HG03565 (cell line): Measurements from ENCODE around the gene CASR.
A peak's percentile ranks its signal among the peaks of the same experiment; 100 is the strongest.

Experiments used
- ATAC-seq: cut with Tn5 transposase; IDR thresholded peaks from one replicate; pipeline ENCODE4 v1.9.1; 2021; ENCODE audit warnings: mild to moderate bottlenecking, moderate library complexity; ENCODE audit not compliant: unreplicated experiment

CASR gene

DNA sequence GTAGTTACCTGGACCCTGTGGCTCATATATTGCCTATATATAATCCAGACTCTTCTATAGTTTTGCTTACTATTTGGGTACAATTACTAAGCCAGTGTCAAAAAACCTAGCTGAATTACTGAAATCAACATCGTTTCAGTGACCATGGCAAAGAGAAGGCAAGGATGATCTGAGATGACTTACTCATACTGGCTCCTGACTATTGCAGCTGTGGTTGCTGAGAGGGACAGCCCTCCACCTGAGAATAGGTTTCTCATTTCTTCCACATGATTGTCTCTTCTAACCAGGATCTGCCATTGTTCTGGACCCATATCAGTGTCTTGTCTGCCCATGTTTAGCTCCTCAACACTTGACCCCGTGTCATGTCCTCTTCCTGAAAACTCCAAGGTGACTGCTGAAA, 30.2 kb downstream of the CASR start:
- ATAC-seq, result no peak

DNA sequence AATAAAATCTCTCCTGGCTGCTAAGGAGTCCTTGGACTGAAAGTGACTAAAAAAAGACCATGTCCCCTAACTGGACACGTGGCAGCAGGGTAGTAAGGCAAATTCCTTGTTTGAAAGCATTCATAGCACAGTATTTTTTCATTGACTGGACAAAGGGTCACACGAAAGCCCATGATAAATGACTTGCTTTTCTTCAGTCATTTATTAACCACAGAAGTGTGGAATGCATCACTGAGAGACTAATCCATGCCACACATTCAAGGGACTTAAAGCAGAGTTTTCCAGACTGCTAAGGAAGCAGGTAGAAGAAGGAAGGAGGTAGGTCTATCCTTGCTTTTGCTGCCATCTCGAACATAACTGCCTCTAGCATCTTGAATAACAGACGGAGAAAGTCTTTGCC, 31.2 kb downstream of the CASR start:
- no peak for ATAC-seq

DNA sequence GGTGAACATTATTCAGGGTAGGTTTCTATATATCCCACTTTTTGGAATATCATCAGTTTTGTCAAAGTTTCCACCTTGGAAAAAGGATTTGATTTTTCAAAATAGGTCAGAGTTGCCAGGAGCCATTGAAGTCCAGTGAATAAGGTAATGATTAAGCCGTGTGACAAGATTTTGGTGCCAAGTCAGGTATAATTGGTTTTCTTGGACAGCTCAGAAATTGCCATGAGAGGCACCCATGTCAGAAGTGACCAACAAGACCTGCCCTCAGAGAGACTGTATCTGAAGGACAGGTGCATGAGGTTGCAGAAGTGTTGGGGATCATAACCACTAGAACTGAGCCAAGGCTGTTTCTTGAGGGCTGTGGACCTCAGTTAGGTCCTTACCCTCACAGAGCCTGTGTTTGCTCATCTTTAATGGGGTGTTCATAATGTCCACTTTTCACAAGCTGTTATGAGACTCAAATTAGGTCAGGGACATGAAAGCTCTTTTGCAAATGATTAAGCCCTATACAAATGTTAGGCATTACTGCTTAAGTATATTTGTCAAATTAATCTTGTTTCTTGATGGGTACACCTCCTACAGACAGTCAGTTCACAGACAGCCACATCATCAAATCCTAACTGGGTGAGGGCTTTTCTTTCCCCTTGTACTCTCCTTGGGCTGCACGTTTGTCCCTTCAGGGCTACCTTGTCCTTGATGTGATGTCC, 32.3 kb downstream of the CASR start:
- ATAC-seq, result no peak

DNA sequence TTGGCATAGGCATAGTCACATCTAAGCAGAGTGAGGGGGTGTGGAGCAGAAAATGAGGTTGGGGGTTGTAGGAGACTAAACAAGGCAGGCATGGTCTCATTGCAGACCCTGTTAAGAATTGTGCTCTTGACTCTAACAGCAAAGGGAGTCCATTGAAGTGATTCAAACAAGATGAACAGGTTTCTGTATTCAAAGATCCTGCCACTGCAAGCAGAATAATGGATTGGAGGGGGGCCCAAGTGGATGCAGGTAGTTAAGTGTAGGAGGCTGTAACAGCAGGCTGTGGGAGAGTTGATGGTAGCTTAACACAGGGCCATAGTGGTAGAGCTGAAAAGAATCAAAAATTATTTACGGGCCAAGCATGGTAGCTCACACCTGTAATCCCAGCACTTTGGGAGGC, 34.4 kb downstream of the CASR start:
- no peak for ATAC-seq

DNA sequence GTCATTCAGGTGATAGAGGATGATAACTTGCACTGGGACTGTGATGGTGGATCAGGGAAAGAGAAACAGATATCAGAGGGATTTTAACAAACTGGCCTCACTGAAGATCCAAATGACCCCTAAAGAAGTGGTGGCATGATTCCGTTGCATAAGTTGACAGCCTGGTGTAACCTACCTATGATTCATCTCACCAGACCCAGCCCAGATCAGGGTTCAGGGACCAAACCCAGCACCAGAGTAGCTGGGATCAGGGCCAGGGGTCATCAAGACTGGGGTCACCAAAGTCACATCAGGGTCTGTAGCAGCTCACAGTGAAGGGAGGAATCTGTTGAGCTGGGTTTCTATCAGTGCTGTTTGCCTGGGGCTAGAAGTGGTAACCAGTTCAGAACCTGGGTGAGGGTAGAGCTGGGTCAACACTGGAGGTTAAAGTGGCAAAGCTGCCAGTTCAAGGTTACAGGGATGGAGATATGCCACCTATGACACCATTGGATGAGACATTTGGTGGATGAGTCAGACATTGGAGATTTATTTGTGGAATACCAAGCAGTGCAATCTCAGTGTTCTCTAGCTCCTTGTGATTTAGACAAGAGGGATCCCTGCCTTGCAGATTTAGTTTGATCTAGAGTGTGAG, 35.9 kb downstream of the CASR start:
- ATAC-seq, result no peak

DNA sequence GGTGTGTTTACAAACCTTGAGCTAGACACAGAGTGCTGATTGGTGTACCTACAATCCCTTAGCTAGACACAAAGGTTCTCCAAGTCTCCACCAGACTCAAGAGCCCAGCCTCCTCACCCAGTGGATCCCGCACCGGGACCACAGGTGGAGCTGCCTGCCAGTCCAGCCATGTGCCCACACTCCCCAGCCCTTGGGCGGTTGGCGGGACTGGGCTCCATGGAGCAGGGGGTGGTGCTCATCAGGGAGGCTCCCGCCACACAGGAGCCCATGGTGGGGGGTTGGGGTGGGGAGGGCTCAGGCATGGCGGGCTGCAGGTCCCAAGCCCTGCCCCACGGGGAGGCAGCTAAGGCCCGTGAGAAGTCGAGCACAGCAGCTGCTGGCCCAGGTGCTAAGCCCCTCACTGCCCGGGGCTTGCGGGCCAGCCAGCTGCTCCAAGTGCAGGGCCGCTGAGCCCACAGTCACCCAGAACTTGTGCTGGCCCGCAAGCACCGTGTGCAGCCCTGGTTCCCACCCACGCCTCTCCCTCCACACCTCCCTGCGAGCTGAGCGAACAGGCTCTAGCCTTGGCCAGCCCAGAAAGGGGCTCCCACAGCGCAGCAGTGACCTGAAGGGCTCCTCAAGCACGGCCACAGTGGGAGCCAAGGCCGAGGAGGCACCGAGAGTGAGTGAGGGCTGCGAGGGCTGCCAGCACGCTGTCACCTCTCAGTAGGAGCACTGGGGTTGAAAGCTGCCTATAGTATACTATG, 43.7 kb downstream of the CASR start:
- no peak for ATAC-seq

DNA sequence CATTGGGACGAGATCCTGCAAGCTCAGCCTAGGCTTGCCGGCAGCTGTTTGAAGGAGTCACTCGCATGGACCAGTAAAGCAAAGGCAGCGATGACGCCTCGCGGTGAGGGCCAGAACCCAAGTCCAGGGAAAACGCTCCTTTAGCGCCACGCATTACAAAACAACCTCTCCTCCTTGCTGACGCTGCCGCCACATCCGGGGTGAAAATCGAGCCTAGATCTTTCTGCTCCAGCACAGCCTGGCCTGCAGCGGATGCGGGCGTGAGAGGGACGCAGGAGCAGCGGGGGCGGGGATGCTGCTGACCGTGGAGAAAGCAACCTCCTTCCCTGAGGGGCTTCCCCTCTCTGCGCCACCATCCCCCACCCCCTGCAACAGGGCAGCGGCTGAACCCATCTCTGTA, 46.7 kb downstream of the CASR start:
- no peak for ATAC-seq

DNA sequence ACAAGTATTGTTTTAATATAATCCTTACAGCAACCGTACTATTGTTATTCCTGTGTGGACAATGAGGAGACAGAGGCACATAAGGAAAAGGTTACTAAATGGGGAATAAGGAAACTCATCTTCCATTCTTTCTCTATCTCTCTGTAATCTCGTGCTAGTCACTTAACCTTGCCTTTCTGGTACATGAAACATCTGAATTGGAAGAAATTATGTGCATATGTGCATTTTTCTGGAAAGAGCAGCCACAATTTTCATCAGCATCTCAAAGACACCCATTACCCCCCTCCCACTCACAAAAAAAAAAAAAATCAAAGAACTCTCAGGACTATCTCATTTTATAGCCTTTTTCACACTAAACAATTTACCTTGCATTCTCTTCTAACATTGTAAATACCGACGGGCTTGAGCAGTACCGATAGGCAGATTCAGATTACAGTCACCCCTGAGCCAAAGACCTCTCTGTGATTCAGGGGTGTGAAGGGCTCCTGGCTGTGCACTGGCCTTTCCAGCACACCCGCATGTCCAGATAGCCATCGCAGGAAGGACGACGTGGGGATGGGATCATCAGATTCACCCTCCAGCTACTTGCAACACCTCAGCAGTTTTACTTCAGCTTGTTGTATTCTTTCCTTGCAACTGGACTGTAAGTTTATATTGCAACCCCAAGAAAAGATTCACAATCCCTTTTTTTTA, 48.1 kb downstream of the CASR start:
- no peak for ATAC-seq

DNA sequence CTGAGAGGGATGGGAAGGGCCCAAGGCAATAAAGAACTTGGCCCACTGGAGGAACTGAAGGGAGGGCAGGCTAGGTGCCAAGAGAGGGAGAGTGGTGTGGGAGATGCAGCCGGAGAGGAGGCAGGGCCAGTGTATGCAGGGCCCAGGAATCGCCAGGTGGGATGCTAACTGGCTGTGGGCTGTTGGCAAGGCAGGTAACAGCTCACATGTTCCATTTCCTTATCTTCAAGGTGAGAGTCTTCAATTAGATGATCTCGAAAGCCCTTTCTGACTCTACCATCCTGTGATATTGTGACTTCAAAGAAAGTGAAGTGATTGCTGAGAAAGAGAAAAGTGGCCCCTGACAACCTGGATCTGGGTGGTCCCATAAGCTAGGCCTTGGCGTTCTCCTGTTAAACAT, 49.0 kb downstream of the CASR start:
- ATAC-seq, result no peak

DNA sequence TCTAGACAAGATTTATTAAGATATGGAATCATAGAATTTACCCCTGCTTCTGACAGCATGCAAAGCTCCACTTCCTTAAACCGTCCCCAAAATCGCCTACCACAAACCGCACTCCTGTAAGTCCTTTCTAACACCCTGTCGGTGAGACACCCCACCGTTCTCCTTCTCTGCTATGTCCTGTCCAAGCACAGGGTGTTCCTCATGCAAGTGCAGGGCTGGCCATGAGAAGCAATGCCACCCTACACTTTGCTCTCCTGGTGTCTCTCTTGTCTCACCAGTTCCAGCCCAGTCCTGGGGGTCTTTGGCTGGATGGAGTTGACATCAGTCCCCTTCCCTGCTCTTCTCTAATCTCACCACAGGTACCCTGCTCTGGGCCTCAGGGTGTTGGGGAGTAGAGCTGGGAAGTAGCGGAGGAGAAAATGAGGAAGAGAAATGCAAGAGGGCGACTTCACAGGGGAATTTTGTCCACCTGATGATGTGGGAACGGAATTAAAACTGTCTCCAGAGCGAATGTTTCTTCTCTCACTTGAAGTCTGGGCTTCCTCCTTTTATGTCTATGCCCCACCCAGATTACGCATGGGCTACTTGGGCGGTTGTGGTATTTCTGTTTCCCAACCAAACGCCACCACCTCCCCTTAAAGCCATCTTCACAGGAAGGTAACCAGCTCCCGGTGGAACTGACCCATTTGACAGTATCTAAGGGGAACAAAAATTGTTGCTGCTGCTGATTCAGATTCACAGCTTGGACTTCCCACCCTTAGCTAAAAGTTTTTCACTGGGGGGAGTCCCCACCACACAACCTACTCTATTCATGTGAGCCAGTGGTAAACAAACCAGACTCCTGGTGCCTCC, 49.9 kb downstream of the CASR start:
- ATAC-seq, result peak; percentile 73

DNA sequence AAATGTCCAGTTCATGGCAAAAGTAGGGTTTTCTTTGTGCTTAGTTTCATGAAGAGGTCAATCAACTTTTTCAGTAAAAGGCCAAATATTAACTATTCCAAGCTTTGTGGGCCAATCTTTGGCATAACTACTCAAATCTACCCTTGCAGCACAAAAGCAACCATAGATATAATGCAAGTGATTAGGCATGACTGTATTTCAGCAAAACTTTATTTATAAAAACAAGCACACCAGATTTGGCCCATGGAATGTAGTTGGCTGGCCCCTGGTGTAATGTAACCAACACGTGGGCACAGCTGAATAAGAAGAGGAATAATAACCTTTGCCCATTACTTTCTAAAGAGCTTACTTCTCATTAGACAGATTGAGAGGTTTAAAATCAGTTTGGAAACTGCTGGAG, 50.6 kb downstream of the CASR start:
- ATAC-seq, result no peak

DNA sequence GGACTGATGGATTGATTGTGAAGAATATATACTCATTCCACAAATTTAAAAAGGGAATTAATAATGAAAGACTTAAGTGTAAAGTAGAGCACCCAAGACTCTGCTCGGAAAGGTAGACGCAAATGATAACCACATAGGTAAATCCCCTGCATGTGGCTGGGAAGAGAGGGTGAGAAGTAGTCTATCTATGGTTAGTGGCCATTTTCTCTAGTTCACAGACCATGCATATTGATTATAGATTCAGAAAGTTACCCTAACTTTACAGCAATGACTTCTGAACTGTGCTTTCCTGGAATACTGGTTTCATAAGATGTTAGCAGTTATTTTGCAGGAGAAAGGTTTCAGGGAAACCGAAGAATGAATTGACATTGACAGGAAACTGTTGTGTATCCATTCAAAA, 51.7 kb downstream of the CASR start:
- no peak for ATAC-seq

DNA sequence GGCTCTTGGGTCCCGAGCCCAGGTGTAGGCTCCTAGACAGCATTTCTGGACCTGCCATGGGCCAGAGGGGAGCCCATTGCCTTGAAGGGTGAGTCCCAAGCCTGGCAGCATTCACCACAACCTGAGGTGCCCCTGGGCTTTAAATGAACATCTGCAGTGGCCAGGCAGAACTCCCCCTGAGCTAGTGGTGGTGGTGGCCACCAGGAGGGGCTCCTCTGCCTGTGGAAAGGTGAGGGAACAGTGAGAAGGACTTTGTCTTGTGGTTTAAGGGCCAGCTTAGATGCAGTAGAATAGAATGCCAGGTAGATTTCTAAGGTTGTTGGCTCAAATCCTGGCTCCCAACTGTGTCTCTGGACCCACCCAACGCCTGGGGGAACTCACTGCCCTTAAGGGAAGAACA, 55.6 kb downstream of the CASR start:
- no peak for ATAC-seq

DNA sequence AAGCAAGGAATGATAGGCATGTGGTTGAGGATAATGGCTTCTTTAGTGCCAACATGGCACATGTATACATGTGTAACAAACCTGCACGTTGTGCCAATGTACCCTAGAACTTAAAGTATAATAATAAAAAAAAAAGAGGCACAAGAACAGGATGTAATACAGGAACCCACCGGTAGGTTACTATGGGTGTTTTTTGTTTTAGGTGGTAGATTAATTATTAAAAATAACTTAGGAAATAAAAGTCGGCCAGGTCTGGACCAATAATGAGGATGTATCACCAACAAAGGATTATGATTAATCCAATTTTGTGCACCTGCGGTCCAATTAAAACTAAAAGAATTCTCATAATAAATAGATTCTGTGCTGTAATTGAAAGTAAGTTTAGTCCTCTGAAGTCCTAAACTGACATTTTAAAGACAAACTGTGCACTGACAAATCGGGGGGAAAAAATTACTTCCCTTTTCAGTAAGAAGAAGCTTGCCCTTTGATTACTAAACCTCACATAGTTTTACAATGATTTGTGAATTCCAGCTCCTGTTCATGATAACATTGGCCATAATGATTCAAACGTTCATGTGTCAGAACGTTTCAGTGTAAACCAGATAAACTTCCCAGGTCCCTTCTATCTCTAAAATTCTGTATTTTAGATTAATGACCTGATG, 62.2 kb downstream of the CASR start:
- ATAC-seq, result no peak

DNA sequence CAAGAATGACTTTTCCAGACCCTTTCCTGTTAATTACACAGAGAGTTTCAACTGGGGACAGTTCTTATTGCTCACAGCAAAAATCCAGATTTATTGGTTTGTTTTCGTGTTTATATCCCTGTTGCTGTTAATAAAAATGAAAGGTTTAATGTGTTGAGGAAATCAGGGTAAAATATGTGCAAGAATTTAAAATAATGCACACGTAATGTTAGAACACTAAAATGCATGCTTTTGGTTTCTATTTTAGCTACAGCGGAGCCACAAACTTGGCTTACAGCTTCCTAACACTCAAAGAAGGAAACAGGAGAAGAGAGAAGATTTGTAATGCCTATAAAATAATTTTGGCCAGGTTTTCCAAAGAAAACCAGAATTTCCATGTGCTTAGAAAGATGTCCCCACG, 62.7 kb downstream of the CASR start:
- no peak for ATAC-seq

DNA sequence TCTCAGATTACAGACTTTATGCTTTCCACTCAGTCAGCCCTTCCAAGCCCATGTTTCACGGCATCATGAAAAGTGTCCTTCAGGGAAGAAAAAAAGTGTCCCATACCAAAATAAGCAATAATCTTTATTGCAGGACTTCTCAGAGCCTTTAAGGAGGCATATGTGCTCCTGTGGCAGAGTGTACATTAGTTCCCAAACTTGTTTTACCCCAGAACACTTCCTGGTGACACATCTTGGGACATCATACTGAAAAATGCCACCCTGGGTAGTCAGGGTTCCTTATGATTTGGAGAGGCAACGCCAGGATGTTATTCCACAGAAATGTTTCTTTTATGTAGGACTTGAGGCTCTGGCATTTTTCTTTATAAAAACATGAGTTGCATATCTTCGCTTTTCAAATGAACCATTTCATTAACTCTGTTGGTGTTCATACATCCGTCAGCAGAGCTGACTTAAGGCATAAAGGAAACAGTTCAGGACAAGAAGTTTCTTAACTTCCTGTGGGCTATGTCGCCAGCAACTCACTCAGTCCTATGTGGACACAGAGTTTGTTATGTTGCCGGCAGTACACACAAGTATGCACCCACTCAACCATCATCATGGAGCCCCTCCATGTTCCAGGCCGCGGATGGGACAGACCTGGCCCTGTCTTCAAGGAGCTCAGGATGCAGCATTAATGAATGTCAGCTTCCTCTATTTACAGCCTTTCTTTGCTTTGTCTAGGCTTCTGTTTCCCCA, 63.8 kb downstream of the CASR start:
- ATAC-seq, result no peak

DNA sequence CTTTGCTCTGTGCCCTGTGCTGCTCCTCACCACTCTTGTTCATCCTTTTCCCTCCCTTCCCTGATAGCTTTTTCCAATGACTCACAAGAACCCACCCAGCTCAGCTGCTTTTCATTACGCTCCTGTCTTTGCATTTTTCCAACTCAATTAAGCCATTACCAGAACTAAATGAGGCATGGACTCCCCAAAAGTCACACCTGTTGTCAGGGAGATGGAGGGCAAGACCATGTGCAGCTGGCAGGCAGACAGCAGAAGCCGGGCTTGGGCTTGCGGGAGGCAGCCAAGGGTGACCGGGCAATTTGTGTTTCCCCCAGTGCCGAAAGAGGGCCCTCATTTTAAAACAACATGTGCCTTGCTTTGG, 64.3 kb downstream of the CASR start:
- no peak for ATAC-seq

DNA sequence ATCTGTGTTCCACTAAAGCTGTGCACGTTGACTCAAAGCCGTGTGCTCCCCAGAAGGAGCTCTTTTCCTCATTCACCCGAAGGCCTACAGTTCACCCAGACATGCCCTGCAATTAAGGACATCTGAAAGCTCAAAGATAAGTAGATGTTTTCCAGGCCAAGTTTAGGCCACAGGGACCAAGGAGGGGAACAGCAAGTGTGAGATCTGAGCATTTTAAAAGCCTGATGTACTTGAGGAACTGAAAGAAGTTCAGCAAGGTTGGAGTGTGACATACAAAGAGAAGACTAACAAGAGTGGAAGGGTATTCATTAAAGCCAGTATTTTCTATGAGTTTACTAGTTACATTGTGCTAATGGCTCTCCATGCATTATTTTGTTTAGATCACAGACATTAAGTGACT, 68.0 kb downstream of the CASR start:
- ATAC-seq, result no peak

DNA sequence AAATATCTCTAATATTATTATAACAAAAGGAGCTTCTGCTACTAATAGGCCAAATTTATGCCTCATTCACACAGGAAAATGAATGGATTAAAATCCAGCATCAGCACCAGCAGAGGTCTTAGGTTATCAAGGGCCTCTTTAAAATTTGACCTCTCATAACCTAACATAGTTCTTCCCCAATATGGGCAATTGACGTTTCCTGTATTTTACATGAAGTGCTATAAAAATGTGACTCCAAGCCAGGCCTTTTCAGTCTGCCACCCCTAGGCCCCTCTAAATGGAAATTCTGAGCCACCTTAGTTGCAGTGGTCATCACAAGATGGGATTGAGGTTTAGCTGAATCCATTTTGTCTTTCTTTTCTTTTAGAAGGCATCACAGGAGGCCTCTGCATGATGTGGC, 70.1 kb downstream of the CASR start:
- ATAC-seq, result no peak
